ENCODE results near the gene HS1BP3. TPM values are rescaled to one million over a fixed set of nuclear protein-coding genes. Genes with fewer than 3 reads are reported as not detected.

HS1BP3 gene
- total RNA-seq, 1 donor from 2014 or later: 16.5 TPM

- H3K4me3 Mint-ChIP-seq (ENCODE audit: low read depth): no peak overlapping the region
- no peaks in the 10 kb centered on the region for H3K36me3 Mint-ChIP-seq (ENCODE audit: insufficient read depth)
- TF ChIP-seq CTCF (IDR thresholded peaks at IDR 0.05; ENCODE audit: unreplicated experiment): no peak
- no peaks in the 10 kb centered on the region for H3K4me1 Mint-ChIP-seq (ENCODE audit: low read depth)
- no peaks in the 10 kb centered on the region for H3K9me3 Mint-ChIP-seq (ENCODE audit: low read depth)
- no peak for DNase-seq (ENCODE audit: low spot score, unreplicated experiment)
- peaks cover 64% of the 10 kb centered on the region for H3K27me3 Mint-ChIP-seq
- no peak overlapping the region for H3K27ac Mint-ChIP-seq
Measured at GRCh38 chr2:20673686-20674308, 22.9 kb upstream of the HS1BP3 start.

DNA sequence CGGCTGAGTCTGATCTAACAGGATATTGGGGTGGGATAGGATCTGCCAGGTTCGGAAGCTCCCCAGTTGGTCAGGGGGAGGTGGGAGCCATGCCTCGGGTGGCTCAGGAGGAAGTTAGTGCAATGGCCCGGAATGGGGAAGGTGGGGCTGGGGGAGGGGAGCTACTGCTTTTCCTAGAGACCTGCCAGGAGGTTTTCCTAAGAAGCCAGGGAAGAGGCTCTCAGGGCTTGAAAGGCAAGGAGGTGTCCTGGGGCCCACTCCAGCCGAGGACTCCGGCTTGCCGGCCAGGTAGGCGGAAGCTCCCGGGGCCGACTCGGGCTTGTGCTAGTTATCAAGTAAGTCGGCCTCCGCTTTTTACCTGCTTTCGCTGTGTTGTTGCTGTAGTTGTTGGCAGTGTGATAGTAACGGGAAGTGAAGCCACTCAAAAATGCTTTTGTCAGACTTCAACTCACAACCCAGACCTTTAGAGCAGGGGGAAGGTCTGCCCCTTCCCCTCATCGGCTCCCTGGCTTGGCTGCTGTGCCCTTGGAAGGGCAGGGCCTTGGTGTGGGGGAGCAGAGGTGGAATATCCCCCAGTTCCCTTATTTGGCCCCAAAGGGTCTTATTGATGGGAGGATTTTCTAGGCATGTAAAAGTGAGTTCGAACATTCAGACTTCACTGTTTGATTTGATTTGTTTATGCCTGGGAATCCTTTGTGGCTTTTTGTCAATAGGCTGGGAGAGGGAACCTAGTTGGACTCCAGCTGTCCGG lies 21.5 kb upstream of the HS1BP3 start:
- Mint-ChIP-seq H3K9me3 (ENCODE audit: low read depth) (no peaks in the 10 kb centered on the region), H3K4me1 (ENCODE audit: low read depth) (no peaks in the 10 kb centered on the region), H3K27ac (no peak overlapping the region), H3K27me3 (peaks cover 76% of the 10 kb centered on the region), H3K36me3 (ENCODE audit: insufficient read depth) (no peaks in the 10 kb centered on the region), H3K4me3 (ENCODE audit: low read depth) (no peak overlapping the region)
- DNase-seq (ENCODE audit: low spot score, unreplicated experiment): no peak
- TF ChIP-seq CTCF (IDR thresholded peaks at IDR 0.05; ENCODE audit: unreplicated experiment): no peak

DNA sequence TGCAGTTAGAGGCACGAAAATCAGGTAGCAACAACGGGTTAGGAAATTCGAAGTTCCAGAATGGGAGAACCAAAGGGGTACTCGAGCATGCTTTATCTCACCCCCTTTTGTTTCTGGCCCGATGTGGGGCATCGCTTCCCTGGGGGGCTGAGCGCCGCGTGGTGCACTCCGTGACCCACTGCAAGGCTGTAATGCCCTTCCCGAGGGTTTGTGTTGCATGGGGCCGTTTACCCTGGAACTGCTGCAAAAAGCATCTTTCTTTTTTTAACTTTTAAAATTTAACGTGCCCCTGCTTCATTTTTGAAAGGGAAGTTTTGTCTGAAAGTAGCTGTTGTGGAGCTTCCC lies 20.8 kb upstream of the HS1BP3 start:
- Mint-ChIP-seq H3K4me3 (ENCODE audit: low read depth) (no peak overlapping the region), H3K27me3 (peaks cover 76% of the 10 kb centered on the region)

DNA sequence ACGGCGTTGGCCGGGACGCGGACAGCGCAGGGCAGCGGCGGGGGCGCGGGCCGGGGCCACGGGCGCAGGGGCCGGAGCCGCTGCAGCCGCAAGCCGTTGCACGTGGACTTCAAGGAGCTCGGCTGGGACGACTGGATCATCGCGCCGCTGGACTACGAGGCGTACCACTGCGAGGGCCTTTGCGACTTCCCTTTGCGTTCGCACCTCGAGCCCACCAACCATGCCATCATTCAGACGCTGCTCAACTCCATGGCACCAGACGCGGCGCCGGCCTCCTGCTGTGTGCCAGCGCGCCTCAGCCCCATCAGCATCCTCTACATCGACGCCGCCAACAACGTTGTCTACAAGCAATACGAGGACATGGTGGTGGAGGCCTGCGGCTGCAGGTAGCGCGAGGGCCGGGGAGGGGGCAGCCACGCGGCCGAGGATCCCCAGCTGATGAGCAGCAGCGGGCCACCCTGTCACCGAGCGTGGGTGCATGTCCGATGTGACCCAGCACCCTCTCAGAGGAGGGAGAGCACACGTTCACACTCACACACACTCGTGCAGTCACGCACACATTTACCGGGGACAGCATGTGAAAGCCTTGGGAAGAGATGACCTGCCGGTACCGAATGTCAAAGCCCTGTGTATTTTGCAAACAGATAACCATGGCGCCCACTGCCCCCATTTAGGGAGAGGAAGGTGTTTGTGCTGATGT lies 20.3 kb upstream of the HS1BP3 start:
- peaks cover 1% of the 10 kb centered on the region for H3K4me1 Mint-ChIP-seq (ENCODE audit: low read depth)
- no peak for DNase-seq (ENCODE audit: low spot score, unreplicated experiment)
- no peaks in the 10 kb centered on the region for H3K36me3 Mint-ChIP-seq (ENCODE audit: insufficient read depth)
- H3K9me3 Mint-ChIP-seq (ENCODE audit: low read depth): no peaks in the 10 kb centered on the region
- no peak overlapping the region for H3K4me3 Mint-ChIP-seq (ENCODE audit: low read depth)
- H3K27ac Mint-ChIP-seq: no peak overlapping the region
- TF ChIP-seq CTCF (IDR thresholded peaks at IDR 0.05; ENCODE audit: unreplicated experiment): no peak
- H3K27me3 Mint-ChIP-seq: peaks cover 79% of the 10 kb centered on the region

More for the DNA sequence above, 20.8 kb upstream of the HS1BP3 start:
- no peaks in the 10 kb centered on the region for H3K9me3 Mint-ChIP-seq (ENCODE audit: low read depth)
- no peaks in the 10 kb centered on the region for H3K36me3 Mint-ChIP-seq (ENCODE audit: insufficient read depth)
- no peak for TF ChIP-seq CTCF (IDR thresholded peaks at IDR 0.05; ENCODE audit: unreplicated experiment)
- H3K27ac Mint-ChIP-seq: no peak overlapping the region
- no peaks in the 10 kb centered on the region for H3K4me1 Mint-ChIP-seq (ENCODE audit: low read depth)
- no peak for DNase-seq (ENCODE audit: low spot score, unreplicated experiment)

- Mint-ChIP-seq H3K4me1 (ENCODE audit: low read depth) (peaks cover 2% of the 10 kb centered on the region), H3K36me3 (ENCODE audit: insufficient read depth) (no peaks in the 10 kb centered on the region), H3K4me3 (ENCODE audit: low read depth) (no peak overlapping the region), H3K27ac (no peak overlapping the region), H3K9me3 (ENCODE audit: low read depth) (no peaks in the 10 kb centered on the region), H3K27me3 (peaks cover 83% of the 10 kb centered on the region)
- TF ChIP-seq CTCF (IDR thresholded peaks at IDR 0.05; ENCODE audit: unreplicated experiment): no peak
- DNase-seq (ENCODE audit: low spot score, unreplicated experiment): no peak
Measured at GRCh38 chr2:20670315-20671035, 19.6 kb upstream of the HS1BP3 start.
